NCI-H2227 (cell line): ENCODE data around the gene LANCL3.
A peak's percentile ranks its signal among the peaks of the same experiment; 100 is the strongest.
"Not testable (repeated sequence)": the region's sequence is repeated elsewhere in the genome, so short reads cannot be mapped to it uniquely, and the experiment has no call there.

Experiments used
- DNase-seq: peaks from one replicate; lab custom pipeline; 2025; ENCODE audit not compliant: unreplicated experiment; lab: John Stamatoyannopoulos, UW

LANCL3 gene

DNA sequence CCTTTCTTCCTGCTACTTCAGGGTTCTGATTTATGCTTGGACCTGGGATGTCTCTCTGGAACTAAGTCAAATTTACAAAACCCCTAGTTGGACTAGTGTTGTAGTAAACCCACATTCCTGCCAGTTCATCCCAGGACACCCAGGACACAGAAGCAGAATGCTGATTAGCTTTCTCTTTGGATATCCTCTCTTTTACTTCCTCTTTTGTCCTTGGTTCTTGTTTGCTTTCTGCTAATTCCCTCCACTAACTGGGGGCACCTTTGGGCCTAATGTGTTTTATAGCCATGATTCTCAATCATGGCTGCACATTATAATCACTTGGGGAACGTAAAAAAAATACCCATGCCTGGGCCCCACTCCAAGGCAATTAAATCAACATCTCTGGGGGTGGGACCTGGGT, 42.5 kb downstream of the LANCL3 start:
- DNase-seq: no peak

DNA sequence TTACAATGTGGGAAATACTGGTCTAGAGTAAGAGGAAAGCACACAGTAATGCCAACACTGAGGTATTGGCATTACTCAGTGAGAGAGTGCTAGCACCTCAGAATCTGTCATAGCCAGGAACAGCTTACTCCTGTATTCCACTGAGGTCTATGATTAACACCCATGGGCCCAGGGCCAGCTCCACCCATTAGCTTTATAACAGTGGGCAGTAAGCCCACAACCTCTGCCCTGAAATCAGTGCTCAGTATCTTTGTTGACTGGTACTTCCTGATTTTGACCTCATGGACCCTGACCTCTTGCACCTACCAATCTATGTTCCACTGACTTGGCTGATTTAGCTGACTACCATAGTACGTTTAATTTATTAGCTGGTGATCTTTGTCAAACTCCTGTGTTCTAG, 56.1 kb downstream of the LANCL3 start:
- no peak for DNase-seq

DNA sequence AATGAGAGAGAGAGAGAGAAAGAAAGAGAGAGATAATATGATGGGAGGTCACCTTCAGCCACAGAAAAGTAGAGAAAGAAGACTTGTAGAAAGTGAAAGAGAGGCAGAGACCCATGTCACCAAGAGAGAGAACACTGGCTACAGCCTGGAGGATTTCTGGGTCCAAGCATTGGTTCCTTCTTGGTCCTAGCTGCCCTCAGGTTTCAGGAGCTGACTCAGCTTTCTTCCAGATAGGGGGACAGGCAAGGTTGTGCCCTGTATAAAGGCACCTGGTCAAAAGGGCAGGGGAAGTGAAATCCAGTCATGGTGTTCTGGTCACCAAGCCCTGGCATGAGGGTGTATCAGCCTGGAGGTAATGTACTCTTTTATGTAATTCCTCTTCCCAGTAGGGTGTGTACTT, 66.6 kb downstream of the LANCL3 start:
- DNase-seq: no peak

DNA sequence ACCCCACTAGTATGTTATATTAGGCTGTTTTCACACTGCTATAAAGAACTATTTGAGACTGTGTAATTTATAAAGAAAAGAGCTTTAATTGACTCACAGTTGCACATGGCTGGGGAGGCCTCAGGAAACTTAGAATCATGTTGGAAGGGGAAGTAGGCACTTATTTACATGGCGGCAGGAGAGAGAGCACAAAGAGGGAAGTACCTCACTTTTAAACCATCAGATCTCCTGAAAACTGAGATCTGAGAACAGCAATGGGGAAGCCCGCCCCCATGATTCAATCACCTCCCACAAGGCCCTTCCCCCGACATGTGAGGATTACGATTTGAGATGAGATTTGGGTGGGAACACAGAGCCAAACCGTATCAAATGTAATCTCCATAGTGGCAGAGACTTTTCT, 68.7 kb downstream of the LANCL3 start:
- peak; percentile 19 for DNase-seq

DNA sequence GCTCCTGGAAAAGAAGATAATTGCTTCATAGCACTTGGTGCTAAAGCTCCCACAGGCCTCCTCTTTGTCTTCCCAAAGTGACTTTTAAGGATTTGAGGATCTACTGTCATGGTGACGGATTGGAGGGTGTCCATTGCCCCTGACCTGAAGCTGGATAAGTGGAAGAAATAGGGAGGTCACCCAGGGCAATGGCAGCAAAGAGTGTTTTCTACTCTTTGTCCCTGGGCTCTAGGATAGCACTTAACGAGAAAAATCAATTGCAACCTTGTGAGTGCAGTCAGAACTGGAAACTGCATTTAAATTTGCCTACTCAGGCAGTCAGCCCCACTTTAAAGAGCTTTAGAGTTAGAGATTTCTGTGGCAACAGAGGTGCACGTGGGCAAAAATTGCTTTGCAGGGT, 70.4 kb downstream of the LANCL3 start:
- peak; percentile 93 for DNase-seq

DNA sequence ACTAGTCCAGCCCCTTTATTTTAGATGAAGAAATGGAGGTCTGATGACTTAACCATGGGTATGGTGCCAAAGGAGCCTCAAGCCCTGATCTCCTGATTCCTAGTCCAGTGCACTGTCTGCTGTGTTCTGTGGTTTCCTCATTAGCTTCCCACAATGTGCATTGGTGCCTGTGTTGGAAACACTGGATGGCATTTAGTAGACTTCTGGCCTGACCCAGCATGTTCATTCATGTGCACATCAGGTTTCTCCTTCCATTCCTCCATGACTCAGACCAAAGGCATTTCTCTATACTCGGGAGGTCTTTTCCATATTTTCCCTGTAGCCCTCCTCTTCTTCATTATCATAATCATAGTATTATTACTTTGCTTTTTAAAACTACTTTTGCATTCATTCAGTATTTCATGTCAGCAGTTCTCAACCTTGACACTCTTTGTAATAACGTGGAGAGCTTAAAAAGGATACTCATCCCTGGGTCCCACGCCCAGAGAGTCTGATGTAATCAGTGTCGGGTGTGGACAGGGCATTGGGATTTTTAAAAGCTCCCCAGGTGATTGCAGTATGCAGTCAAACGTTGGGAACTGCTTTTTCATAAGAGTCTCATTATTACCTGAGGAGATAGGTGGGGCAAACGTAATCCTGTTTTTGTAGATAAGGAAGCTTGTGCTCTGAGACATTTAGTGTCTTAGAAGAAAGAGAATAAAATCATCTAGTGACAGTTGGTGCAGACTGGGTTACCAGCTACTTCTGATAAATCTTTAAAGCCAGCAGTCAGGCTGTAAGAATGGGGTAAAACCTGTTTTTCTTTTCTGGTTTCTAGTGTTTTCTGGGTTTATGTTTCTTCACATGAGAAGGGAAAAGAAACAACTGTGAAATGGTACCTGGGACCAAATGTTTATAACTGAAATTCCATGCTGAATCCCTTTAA, 73.2 kb downstream of the LANCL3 start:
- DNase-seq: no peak

DNA sequence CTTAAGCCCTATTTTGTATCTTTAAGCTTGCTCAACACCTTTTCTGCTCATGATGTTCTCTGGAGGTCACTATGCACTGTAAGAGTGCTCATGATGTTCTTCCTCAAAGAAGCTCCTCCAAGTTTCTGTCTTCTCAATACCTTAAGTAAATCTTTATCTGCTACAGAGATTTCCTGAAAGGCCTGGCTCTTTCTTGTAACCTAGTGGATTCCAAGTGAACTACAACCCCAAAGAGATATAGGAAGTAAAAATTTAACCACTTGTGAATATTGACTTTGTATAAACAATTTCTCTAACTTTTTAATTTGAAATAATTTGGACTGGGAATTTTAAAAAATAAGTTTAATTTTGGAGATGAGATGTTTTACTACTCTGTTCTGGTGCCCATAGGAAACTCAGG, 74.8 kb downstream of the LANCL3 start:
- DNase-seq: peak; percentile 6

DNA sequence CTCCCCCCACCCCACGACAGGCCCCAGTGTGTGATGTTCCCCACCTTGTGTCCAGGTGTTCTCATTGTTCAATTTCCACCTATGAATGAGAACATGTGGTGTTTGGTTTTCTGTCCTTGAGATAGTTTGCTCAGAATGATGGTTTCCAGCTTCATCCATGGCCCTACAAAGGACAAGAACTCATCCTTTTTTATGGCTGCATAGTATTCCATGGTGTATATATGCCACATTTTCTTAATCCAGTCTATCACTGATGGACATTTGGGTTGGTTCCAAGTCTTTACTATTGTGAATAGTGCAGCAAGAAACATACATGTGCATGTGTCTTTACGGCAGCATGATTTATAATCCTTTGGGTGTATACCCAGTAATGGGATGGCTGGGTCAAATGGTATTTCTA, 79.4 kb downstream of the LANCL3 start:
- not testable (repeated sequence) for DNase-seq

DNA sequence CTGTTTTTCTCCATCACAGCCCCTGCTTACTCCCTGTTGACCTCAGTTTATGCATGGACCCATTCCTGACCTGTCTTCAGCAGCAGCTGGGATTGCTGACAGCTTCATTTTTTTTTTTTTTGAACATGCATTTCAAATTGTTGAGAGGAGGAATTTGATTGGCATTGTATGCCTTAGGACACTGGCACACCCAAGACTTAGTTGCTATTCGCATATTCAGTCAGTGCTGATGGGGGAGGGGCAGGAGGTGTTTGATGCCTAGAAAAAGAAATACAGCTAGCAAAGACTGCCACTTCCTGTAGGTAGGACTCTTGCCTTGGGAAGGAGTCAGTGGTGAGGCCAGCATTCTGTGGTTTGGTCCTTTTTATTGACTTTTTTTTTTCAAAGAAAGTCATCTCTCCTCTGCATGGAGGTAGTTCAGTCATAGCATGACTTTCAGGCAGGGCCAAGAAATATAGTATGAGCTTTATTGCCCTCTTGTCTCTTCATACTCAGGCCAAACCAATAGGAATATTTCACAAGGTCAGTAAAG, 80.5 kb downstream of the LANCL3 start:
- DNase-seq: no peak

DNA sequence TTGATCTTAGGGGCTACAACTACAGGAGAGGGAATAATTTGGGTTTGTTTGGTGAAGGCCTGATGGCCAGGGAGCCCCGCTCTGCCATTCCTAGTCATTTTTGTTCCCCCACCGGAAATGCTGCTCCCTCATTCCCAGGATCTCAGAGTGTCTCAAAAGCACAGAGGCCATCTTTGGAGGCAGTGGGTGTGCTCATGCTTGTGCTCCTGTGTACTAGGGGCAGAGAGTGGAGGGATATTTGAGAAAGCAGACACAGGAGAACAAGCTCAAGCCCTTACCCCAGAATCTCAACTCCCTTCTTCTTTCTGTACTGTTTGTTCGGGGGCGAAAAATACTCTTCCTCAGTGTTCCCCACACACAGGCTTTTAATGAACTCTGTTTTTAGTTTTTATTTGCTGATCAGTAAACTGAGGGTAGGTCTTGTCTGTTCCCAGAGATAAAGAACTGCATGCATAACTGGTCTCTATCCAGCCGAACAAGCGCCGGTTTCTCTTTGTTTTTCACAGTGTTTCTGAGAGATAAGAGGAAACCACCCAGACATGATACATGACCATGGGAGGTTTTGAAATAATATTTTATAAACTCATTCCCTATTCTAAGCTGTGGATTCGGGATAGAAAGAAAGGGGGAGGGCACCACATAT, 81.2 kb downstream of the LANCL3 start:
- no peak for DNase-seq

DNA sequence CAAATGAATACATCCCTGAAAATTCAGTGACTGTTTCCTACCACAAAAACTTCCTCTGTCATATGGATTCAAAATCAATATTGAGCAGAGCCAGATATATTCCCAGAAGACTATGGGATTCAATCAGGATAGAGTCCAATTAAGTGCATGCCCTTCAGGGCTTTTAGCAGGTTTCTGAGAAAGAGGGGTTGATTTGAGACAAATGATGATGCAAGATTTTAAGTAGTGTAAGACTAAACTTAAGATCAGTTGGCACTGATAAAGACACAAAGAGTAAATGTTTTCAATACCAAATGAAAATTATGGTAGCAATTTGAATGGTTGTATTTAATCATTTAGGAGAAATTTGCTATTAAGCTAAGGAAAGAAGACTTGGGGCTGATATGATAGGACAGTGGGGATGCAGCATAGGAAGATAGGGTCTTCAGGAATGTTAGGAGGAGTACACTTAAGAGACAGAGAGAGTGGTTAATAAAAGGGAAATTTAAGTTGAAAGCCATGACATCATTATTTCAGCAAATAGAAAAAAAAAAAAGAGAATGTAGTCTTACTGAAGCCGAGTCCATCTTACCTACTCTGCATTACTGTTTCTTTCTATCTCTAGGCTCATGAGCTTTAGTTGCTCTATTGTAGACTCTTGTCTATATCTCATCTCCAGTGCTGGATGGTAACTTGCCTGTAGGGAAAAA, 82.1 kb downstream of the LANCL3 start:
- no peak for DNase-seq

DNA sequence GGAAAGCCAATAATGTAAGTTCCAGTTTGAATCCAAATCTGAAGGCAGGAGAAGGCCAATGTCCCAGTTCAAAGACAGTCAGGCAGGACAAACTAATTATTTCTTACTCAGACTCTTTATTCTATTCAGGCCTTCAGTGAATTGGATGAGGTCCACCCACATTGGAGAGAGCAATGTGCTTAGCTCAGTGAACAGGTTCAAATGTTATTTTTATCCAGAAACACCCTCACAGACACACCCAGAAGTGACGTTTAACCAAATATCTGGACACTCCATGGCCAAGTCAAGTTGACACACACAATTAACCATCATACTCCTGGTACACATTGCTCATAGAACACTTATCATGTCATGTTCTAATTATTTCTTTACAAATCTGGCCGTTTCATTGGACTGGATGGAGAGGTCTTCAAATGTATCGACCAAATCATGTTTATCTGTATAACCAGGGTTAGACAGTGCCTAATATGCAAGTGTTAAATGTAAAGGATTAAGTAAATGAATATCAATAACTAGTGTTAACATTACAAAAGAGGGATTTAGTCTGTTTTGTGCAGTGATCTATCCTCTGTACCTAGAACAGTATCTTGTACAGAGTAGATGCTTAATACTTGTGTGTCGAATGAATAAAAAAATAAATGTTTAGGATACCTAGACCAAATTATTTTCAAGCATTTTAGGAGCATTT, 87.0 kb downstream of the LANCL3 start:
- no peak for DNase-seq

DNA sequence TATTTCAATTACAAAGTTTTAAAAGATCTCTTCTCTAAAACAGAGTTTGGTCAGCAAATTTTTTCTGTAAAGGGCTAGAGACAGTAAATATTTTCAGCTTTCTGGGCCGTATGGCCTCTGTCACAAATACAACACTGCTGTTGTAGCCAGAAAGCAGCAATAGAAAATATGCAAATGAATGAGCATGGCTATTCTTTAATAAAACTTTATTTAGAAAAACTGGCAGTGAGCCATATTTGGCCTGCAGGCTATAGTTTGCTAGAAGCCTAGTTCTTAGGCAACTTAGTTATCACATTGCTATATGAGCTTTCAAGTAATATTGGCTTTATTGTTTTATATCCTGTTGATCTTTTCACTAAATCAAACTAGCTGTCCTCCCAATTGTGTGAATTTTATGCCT, 87.6 kb downstream of the LANCL3 start:
- DNase-seq: no peak

DNA sequence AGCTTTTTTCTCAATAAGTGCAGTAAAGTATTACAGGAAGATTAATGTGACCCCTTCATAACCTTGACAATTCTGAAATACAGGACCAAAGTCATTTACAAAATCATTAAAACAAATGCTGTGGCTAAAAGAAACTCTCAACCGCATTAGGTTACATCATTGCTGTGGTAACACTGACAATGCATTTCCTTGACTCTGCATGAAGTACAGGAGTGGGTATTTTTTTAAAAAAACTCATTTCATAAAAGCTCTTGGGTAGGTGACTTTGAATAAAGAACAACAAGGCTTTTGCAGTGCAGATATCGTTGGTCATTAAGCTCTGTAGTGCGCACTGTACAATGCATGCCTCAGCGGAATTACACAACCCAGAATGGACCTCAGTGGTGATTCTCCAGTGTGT, 90.7 kb downstream of the LANCL3 start:
- no peak for DNase-seq

DNA sequence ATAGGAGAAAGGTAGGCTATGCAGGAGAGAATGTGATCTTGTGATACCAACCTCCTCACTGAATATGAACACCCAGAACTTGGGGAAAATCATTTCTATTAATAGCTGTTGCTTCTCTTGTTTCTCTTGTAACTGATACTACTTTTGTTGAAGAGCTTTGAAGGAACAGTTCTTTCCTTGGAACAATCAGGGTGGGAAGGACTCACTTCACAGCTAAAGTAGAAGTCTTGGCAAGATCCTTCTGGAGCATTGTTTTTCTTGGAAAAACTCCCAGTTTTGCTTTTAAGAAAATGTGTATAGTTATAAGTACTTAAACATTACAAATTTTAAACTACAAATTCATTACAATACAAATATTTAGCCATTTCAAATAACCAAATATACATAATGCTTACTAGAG, 95.1 kb downstream of the LANCL3 start:
- DNase-seq: no peak

DNA sequence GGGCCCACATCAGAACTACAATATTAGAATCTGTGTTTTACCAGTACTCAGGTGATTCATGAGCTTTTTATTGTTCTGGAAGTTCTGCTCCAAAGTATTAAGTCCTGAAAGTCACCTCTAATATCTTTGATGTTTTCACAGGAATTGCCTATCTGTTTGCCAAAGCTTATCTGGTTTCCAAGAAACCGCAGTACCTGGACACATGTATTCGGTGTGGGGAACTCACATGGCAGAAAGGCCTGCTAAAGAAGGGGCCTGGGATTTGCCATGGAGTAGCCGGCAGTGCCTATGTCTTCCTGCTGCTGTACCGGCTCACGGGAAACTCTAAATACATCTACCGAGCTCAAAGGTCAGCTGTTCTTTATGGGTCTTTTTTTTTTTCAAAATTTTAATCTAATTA, 95.7 kb downstream of the LANCL3 start:
- DNase-seq: no peak

DNA sequence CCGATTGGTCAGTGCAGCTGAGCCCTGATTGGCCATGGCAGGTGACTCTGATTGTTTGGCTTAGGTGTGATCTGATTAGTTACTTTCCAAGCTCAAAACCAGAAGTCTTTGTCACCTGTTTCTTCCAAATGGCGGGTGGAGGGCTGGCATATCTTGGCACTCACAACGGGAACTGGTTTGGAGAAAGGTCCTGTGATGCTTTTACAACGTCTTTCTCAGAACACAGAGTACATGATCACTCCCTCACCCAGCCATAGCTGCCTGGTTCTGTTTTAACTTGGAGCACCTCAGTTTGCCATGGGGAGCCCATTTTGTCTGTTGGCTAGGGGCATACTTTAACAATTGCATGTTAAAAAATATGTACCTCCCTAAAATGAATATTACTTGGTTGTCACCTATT, 101.1 kb downstream of the LANCL3 start:
- no peak for DNase-seq

DNA sequence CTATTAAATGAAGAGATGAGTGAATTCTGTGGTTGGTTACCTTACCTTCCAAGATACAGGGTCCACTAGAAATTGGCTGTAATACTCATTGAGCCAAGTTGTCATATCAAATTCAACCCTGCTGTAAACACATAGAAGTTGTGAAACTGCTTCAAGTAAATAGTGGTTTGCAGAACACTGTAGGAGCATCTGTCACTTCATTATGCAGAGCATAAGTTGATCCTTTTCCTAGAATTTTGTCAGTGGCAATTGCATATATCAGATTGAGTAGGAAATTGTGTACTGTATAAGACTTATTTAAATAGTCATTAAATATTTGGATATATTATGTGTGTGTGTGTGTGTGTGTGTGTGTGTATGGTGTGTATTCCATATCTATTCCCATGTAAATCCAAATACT, 105.3 kb downstream of the LANCL3 start:
- DNase-seq: no peak

DNA sequence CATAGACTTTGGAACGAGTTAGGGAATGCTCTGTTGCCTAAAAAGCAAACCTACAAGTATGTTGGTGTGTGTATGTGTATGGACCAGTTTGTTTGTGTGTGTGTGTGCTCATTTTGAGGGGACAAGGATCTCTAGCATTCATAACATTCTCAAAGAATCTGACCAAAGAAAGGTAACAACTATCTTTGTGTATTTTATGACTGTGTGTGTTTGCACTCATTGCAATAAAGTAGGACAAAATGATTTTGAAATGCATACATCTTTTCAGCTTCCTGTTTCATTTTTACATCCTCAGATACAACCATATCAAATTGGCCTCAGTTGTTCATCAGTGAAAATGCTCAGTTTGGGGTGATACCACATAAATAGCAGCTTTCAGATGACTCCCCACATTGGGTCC, 105.8 kb downstream of the LANCL3 start:
- no peak for DNase-seq

DNA sequence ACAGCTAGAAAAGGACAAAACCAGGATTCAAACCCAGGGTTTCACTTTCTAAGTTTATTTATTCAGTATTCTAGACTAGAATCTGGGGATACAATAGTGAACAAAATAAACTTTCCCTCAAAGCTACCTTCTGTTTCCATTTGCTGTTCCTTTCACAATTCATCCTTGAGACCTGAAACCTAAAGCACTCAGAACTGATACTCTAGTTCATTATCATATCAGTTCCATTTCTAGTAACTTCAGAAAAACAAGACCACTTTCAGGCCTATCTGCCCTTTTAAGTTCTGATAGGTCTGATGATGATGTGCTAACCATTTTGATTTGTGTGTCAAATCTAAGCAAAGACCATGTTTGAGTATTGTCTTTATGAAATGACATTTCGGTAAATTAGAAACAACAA, 106.3 kb downstream of the LANCL3 start:
- no peak for DNase-seq

DNA sequence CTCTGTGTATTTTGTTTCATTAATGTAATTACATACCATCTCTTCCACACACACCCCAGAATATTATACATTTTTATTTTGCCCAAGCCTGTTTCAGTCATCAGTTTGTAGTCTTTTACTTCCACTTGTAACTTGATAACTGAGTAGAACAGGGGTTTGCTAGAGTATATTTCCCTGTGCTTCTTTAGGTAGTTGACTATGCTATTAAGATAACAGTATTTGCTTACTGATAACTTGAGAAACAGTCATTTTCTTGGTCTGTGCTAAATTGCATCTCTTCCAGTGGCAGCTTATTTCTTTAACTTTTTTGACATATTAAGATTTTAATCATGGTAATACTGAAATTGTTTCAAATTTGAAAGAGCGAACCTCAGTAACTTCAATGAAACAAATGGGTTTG, 107.1 kb downstream of the LANCL3 start:
- DNase-seq: no peak
